A172 (cell line): ENCODE results near the gene UBXN1. TPM values are rescaled to one million over a fixed set of nuclear protein-coding genes. Genes with fewer than 3 reads are reported as not detected.
"Not testable (repeated sequence)": the region's sequence is repeated elsewhere in the genome, so short reads cannot be mapped to it uniquely, and the experiment has no call there.

Experiments used
- DNase-seq: peaks from one replicate; pipeline ENCODE4 v3.0.0-alpha.2; 2015; ENCODE audit warnings: low spot score
- total RNA-seq: library from RNA; depleted of rRNA; stranded (reverse); fragments of >200 nt; shearing (Covaris generic); gene quantifications from 2 replicates; pipeline ENCODE4 v1.2.3, GENCODE V29; 2014

Gene UBXN1
- total RNA-seq, 1 experiment from 2014 or later = 126 TPM

DNA sequence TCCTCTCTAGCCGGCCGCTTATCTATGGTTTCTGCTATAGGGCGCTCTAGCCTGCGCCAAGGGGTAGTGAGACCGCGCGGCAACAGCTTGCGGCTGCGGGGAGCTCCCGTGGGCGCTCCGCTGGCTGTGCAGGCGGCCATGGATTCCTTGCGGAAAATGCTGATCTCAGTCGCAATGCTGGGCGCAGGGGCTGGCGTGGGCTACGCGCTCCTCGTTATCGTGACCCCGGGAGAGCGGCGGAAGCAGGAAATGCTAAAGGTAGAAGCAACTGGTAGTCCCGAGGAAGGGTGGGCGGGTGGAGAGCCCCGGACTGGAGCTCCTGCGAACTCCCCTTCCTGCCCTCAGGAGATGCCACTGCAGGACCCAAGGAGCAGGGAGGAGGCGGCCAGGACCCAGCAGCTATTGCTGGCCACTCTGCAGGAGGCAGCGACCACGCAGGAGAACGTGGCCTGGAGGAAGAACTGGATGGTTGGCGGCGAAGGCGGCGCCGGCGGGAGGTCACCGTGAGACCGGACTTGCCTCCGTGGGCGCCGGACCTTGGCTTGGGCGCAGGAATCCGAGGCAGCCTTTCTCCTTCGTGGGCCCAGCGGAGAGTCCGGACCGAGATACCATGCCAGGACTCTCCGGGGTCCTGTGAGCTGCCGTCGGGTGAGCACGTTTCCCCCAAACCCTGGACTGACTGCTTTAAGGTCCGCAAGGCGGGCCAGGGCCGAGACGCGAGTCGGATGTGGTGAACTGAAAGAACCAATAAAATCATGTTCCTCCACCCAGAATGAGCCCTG is 7.1 kb downstream of the UBXN1 start, which contains the start of the genes LBHD1 and UQCC3:
Gene LBHD1, minus strand, starts transcription at position 660 of the 782 bp plus-strand sequence. CDS start 2,236 bp downstream, outside the sequence.
Gene UQCC3, plus strand, starts transcription at position 66 of the 782 bp plus-strand sequence. Its CDS starts 73 bp downstream, at position 139.
- DNase-seq = peak; percentile 86

- no peak for DNase-seq
Measured at GRCh38 chr11:62671236-62671607, 7.7 kb downstream of the UBXN1 start.

DNA sequence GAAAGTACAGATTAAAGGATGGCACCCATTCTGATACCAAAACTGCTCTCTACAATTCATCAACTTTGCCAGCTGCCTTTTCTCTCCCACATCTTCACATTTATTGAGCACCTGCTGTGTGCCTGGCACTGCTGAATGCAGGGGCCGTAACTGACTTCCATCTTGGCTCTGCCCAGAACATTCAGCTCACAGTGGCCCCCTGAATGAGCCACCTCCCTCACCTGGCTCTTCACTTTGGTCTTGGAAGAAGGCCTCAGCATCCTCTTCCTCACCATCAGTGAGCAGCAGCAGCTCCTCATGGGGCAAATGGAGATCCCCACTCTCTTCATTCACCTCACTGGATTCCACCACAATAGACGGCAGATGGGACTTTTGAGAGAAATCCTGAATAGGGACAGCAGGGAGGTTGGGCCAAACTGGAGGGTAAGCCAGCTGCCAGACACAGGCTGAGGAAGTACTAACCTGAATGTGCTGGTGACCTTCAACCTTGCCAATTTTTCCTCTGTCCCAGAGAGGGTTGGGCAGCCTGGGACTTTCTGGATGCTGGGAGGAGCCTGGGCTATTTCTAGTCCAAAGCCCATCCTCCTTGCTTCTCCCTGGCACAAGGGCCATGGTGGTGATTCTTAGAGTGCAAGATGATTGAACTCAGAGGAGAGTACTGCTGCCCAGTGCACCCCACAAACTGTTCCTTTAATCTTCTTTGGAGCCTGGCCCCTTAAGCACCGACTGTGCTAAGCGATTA is 9.3 kb downstream of the UBXN1 start:
- no peak for DNase-seq

GRCh38 chr11:62667460-62667859 is 11.4 kb downstream of the UBXN1 start:
- no peak for DNase-seq

- DNase-seq = no peak
Measured at GRCh38 chr11:62666259-62666926, 12.5 kb downstream of the UBXN1 start.

GRCh38 chr11:62665599-62666258 is 13.1 kb downstream of the UBXN1 start:
- peak; percentile 14 for DNase-seq

GRCh38 chr11:62665075-62665598 is 13.7 kb downstream of the UBXN1 start, which contains the start of the genes C11orf98 and CSKMT:
C11orf98 (minus strand) TSS chr11:62665210; CDS start chr11:62665169, 41 bp downstream.
CSKMT (plus strand) TSS chr11:62665312; CDS start chr11:62665880, 568 bp downstream.
- DNase-seq = peak; percentile 79

- DNase-seq = peak; percentile 59
Measured at GRCh38 chr11:62664405-62665074, 14.3 kb downstream of the UBXN1 start.

- no peak for DNase-seq
Measured at GRCh38 chr11:62656796-62657429, 22.0 kb downstream of the UBXN1 start.

DNA sequence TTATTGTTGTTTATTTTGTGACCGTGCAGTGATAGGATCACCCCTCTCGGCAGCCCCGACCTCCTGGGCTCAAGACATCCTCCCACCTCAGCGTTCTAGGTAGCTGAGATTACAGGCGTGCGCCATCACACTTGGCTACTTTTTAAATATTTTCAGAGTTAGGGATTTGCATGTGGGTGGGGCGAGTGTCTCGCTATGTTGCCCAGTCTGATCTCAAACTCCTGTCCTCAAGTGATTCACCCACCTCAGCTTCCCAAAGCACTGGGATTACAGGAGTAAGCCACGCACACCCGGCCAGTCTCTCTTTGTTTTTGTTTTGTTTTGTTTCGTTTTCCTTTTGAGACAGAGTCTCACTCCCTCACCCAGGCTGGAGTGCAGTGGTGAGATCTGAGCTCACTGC is 24.6 kb downstream of the UBXN1 start:
- DNase-seq = no peak

DNA sequence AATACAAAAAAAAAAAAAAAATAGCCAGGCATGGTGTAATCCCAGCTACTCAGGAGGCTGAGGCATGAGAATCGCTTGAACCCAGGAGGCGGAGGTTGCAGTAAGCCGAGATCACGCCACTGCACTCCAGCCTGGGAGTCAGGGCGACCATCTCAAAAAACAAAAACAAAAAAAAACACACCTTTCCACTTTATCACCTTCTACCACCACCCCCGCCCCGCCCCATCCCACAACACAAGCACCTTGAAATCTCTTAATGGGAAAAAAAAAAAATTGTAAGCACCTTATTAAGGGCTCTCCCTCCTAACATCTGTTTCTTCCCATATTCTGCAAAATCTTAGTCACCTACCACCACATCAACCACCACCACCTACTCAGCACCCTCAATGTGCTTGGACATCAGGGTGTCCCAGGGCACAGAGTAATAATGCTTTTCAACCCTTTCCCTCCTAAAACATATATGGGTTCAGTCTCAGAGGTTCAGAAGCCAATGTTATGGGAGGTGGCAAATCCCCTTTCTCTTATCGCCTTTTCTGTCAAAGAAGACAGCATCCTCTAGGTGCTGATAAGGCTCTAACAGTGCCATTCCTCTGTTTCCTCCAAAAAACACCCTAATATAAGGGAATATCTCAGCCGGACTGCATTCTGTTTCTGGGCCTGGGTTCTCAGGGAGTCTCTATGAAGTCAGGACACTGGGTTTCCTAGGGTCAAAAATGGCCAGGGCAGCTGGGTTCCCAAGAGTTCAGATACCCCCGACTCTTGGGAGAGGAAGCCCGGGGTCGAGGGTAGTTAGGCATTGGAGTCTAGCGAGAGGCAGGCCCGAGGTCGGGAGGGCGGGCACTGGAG is 26.5 kb downstream of the UBXN1 start:
- DNase-seq = no peak

DNA sequence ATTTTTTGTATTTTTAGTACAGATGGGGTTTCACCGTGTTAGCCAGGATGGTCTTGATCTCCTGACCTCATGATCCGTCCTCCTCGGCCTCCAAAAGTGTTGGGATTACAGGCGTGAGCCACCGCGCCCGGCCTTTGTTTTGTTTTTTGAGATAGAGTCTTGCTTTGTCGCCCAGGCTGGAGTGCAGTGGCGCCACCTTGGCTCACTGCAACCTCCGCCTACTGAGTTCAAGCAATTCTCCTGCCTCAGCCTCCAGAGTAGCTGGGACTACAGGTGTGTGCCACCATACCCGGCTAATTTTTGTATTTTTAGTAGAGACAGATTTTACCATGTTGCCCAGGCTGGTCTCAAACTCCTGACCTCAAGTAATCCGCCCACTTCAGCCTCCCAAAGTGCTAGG is 28.6 kb downstream of the UBXN1 start:
- DNase-seq = not testable (repeated sequence)

- no peak for DNase-seq
Measured at GRCh38 chr11:62649486-62649885, 29.4 kb downstream of the UBXN1 start.

DNA sequence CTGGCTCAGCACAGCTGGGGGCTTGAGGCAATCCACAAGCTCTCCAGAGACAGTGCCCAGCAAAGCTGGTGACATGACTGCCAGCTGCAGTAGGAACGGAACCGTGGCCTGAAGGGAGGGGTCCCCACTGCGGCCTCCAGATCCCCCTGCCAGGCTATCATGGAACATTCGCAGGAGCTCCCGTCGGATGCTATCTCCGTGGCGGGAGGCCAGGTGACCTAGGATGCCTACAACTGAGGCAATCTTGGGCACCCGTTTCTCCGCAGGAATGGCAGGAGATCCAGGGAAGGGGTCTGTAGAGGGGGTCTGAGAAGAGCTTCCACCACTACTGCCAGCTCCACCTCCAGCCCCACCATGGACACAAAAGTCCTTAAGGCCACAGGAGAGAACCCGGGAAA is 29.9 kb downstream of the UBXN1 start:
- no peak for DNase-seq

- no peak for DNase-seq
Measured at GRCh38 chr11:62648185-62648966, 30.5 kb downstream of the UBXN1 start.

GRCh38 chr11:62647609-62648005 is 31.3 kb downstream of the UBXN1 start:
- no peak for DNase-seq

- DNase-seq = no peak
Measured at GRCh38 chr11:62646825-62647608, 31.9 kb downstream of the UBXN1 start.
